Fibroblast of skin of scalp (primary cell): ENCODE results near the gene LMBRD2. TPM values are rescaled to one million over a fixed set of nuclear protein-coding genes. Genes with fewer than 3 reads are reported as not detected.
"Not testable (repeated sequence)": the region's sequence is repeated elsewhere in the genome, so short reads cannot be mapped to it uniquely, and the experiment has no call there.

Experiments used
- DNase-seq: peaks from one replicate; pipeline ENCODE4 v3.0.0-alpha.2; 2013
- polyA plus RNA-seq, 2 experiments: library from polyadenylated mRNA; unstranded; fragments of 120-200 nt; gene quantifications; one replicate each; pipeline ENCODE4 v1.2.1, GENCODE V29; 2013; ENCODE audit not compliant: insufficient read length in 2 of 2

Gene LMBRD2
- polyA plus RNA-seq (2013, experiment 1 of 2; ENCODE audit: insufficient read length): 5.8 TPM
- polyA plus RNA-seq (2013, experiment 2 of 2; ENCODE audit: insufficient read length): 8.0 TPM

- peak; percentile 99 for DNase-seq
These were observed at the start of gene LMBRD2, which contains the start of gene SKP2 for GRCh38 chr5:36151434-36152323. LMBRD2 (minus strand) TSS chr5:36151887; CDS start chr5:36143349, 8,538 bp downstream. SKP2 (plus strand) TSS chr5:36152111; CDS start chr5:36152263, 152 bp downstream.

GRCh38 chr5:36200513-36200912 lies 48.8 kb upstream of the LMBRD2 start:
- DNase-seq: peak; percentile 20

GRCh38 chr5:36199620-36200019 lies 47.9 kb upstream of the LMBRD2 start:
- peak; percentile 23 for DNase-seq

- DNase-seq: not testable (repeated sequence)
These were observed 47.1 kb upstream of the LMBRD2 start for GRCh38 chr5:36198783-36199182.

GRCh38 chr5:36198281-36198680 lies 46.6 kb upstream of the LMBRD2 start:
- peak; percentile 6 for DNase-seq

- DNase-seq: no peak
These were observed 42.1 kb upstream of the LMBRD2 start for GRCh38 chr5:36193746-36194145.

GRCh38 chr5:36184408-36184807 lies 32.7 kb upstream of the LMBRD2 start:
- DNase-seq: not testable (repeated sequence)

- DNase-seq: no peak
These were observed 30.1 kb upstream of the LMBRD2 start for GRCh38 chr5:36181774-36182173.

- DNase-seq: no peak
These were observed 29.1 kb upstream of the LMBRD2 start for GRCh38 chr5:36180556-36181350.

GRCh38 chr5:36179950-36180349 lies 28.3 kb upstream of the LMBRD2 start:
- no peak for DNase-seq

- DNase-seq: no peak
These were observed 26.8 kb upstream of the LMBRD2 start for GRCh38 chr5:36178524-36178890.

GRCh38 chr5:36177715-36178523 lies 26.2 kb upstream of the LMBRD2 start:
- peak; percentile 49 for DNase-seq

GRCh38 chr5:36177154-36177553 lies 25.5 kb upstream of the LMBRD2 start:
- DNase-seq: no peak

- DNase-seq: no peak
These were observed 23.4 kb upstream of the LMBRD2 start for GRCh38 chr5:36175043-36175442.

GRCh38 chr5:36174119-36174518 lies 22.4 kb upstream of the LMBRD2 start:
- DNase-seq: no peak

- no peak for DNase-seq
These were observed 21.7 kb upstream of the LMBRD2 start for GRCh38 chr5:36173426-36173825.

- no peak for DNase-seq
These were observed 20.9 kb upstream of the LMBRD2 start for GRCh38 chr5:36172599-36172998.

GRCh38 chr5:36170832-36171424 lies 19.2 kb upstream of the LMBRD2 start:
- DNase-seq: no peak

- DNase-seq: no peak
These were observed 17.1 kb upstream of the LMBRD2 start for GRCh38 chr5:36168737-36169136.

- DNase-seq: no peak
These were observed 12.8 kb upstream of the LMBRD2 start for GRCh38 chr5:36164461-36164860.

- DNase-seq: no peak
These were observed 11.3 kb upstream of the LMBRD2 start for GRCh38 chr5:36162810-36163486.
